K562 (cell line): ENCODE data around the gene PRRG1. TPM values are rescaled to one million over a fixed set of nuclear protein-coding genes. Genes with fewer than 3 reads are reported as not detected.

ENCODE experiments used
- ATAC-seq: fragments of 200-7000 bp; cut with Tn5 transposase; 3 replicates; pipeline ENCODE4 v1.9.1; 2020; ENCODE audit warnings: moderate library complexity
- BruUV-seq: library from RNA; stranded (reverse); fragments of 400-500 nt; replicated peaks from 2 replicates; lab custom pipeline; 2021; lab: Mats Ljungman, UMichigan
- CTCF ChIA-PET: fragments of 300-600 bp; formaldehyde crosslinking; extraction: SDS; loops from one replicate; lab custom pipeline; 2021; ENCODE audit warnings: low intra/inter-chr PET ratio; lab: Yijun Ruan, JAX
- POLR2A ChIA-PET: fragments of 300-600, 350-650 bp; sonication (Branson Sonifier 250); formaldehyde crosslinking; extraction: SDS; loops from one replicate; lab custom pipeline; 2021; ENCODE audit warnings: antibody characterized with exemption, inconsistent platforms; lab: Yijun Ruan, JAX
- DNase-seq, 4 experiments: peaks; one replicate each; pipeline versions ENCODE4 v3.0.0 to v3.0.0-alpha.2; 2011 to 2018; ENCODE audit warnings: low spot score in 3 of 4, mixed read lengths in 3 of 4; ENCODE audit errors: extremely low read depth in 1 of 4
- FAIRE-seq: peaks from 2 replicates; lab custom pipeline; 2011; peaks lifted over from hg19 to GRCh38; lab: Jason Lieb, UNC
- H2AFZ ChIP-seq: 2 replicates; pipeline ENCODE4 v1.6.0; 2011; ENCODE audit warnings: low read depth, low read length, control low read depth, inconsistent platforms
- H3K27ac ChIP-seq: fragments of 200-600 bp; 3 replicates; pipeline ENCODE4 v1.8.0; 2011; ENCODE audit warnings: low read depth, mild to moderate bottlenecking, control low read depth, inconsistent platforms, low read length, moderate library complexity, mixed read lengths; ENCODE audit errors: extremely low read depth
- H3K27me3 ChIP-seq, 2 experiments: fragments of 300-600 bp in 1 of 2; 2 replicates in 1 of 2; 3 replicates in 1 of 2; pipeline versions ENCODE4 v1.6.0 to v1.8.0; 2011; ENCODE audit warnings: inconsistent platforms in 2 of 2, low read length in 2 of 2, mild to moderate bottlenecking in 1 of 2, mixed read lengths in 1 of 2, moderate library complexity in 1 of 2; ENCODE audit not compliant: control insufficient read depth in 2 of 2, insufficient read depth in 2 of 2
- H3K36me3 ChIP-seq: fragments of 300-600 bp; 3 replicates; pipeline ENCODE4 v1.8.0; 2011; ENCODE audit warnings: mild to moderate bottlenecking, low read length, inconsistent platforms; ENCODE audit not compliant: control insufficient read depth, insufficient read depth
- H3K4me1 ChIP-seq, 2 experiments: fragments of 200-600 bp in 1 of 2; replicated peaks in 1 of 2; 2 replicates in 1 of 2; 3 replicates in 1 of 2; pipeline versions ENCODE4 v1.5.1 to v1.8.0; 2011; ENCODE audit warnings: inconsistent platforms in 2 of 2, low read length in 2 of 2, mild to moderate bottlenecking in 1 of 2, mixed read lengths in 1 of 2, moderate library complexity in 1 of 2; ENCODE audit not compliant: control insufficient read depth in 2 of 2, insufficient read depth in 2 of 2
- H3K4me2 ChIP-seq: 2 replicates; pipeline ENCODE4 v1.6.1; 2011; ENCODE audit warnings: low read length, control low read depth, inconsistent platforms, mixed read lengths; ENCODE audit not compliant: insufficient read depth
- H3K4me3 ChIP-seq: fragments of 200-600 bp; sonication (generic), shearing (Covaris generic); 2 replicates; pipeline ENCODE4 v1.5.1; 2016; ENCODE audit warnings: control low read depth, inconsistent platforms
- H3K79me2 ChIP-seq: fragments of 200-600 bp; 3 replicates; pipeline ENCODE4 v1.8.0; 2011; ENCODE audit warnings: low read length, inconsistent platforms; ENCODE audit not compliant: control insufficient read depth, insufficient read depth
- H3K9ac ChIP-seq, 2 experiments: 2 replicates each; pipeline versions ENCODE4 v1.6.0 to v1.6.1; 2011; ENCODE audit warnings: low read depth in 2 of 2, low read length in 2 of 2, control low read depth in 1 of 2, inconsistent platforms in 1 of 2, mild to moderate bottlenecking in 1 of 2, mixed read lengths in 1 of 2; ENCODE audit not compliant: insufficient read depth in 1 of 2
- H3K9me1 ChIP-seq: one replicate; pipeline ENCODE4 v1.6.0; 2011; ENCODE audit warnings: inconsistent platforms, mild to moderate bottlenecking, low read length, moderate library complexity; ENCODE audit not compliant: control insufficient read depth, insufficient read depth
- H3K9me3 ChIP-seq: replicated peaks from 2 replicates; pipeline ENCODE4 v1.5.1; 2011; ENCODE audit warnings: low read depth, low read length, inconsistent platforms; ENCODE audit not compliant: control insufficient read depth, insufficient read depth
- H4K20me1 ChIP-seq: replicated peaks from 2 replicates; pipeline ENCODE4 v1.6.1; 2011; ENCODE audit warnings: low read length, inconsistent platforms, mixed read lengths; ENCODE audit not compliant: control insufficient read depth, insufficient read depth
- BACH1 ChIP-seq: fragments of 200-800 bp; sonication (Bioruptor generic); IDR thresholded peaks from 2 replicates; pipeline ENCODE4 v1.6.1; 2016; ENCODE audit warnings: missing genetic modification characterization, missing compliant biosample characterization
- ELF2 ChIP-seq: fragments of 250-450 bp; sonication (Bioruptor Pico); IDR thresholded peaks from 2 replicates; pipeline ENCODE4 v1.5.0; 2021; ENCODE audit warnings: mild to moderate bottlenecking
- ETV1 ChIP-seq: fragments of 450-650 bp; conservative IDR thresholded peaks from 2 replicates; pipeline ENCODE4 v1.6.1; 2016; ENCODE audit warnings: missing genetic modification characterization, control low read depth, low read depth, missing compliant biosample characterization
- MAFG ChIP-seq: fragments of 450-650 bp; conservative IDR thresholded peaks from 2 replicates; pipeline ENCODE4 v1.6.1; 2016; ENCODE audit warnings: missing genetic modification characterization, missing compliant biosample characterization
- NCOA2 ChIP-seq, 2 experiments: fragments of 450-650 bp; IDR thresholded peaks; 2 replicates each; pipeline ENCODE4 v1.6.1; 2018; ENCODE audit warnings: mild to moderate bottlenecking in 2 of 2, moderate library complexity in 1 of 2; ENCODE audit not compliant: partially characterized antibody in 2 of 2
- PML ChIP-seq: IDR thresholded peaks from 2 replicates; pipeline ENCODE4 v1.6.1; 2012; ENCODE audit warnings: low read length, inconsistent platforms
- RBM34 ChIP-seq: fragments of 200-400 bp; formaldehyde crosslinking; IDR thresholded peaks from 2 replicates; pipeline ENCODE4 v1.6.1; 2018; ENCODE audit warnings: low read length, borderline replicate concordance; ENCODE audit not compliant: insufficient read depth
- TRIM28 ChIP-seq: fragments of 450-650 bp; IDR thresholded peaks from 2 replicates; pipeline ENCODE4 v1.6.1; 2017
- ZNF253 ChIP-seq: fragments of 250-450 bp; sonication (Bioruptor Pico); conservative IDR thresholded peaks from 2 replicates; pipeline ENCODE4 v1.6.1; 2021; ENCODE audit warnings: mild to moderate bottlenecking
- ZNF561 ChIP-seq: fragments of 450-650 bp; formaldehyde crosslinking; conservative IDR thresholded peaks from 2 replicates; pipeline ENCODE4 v1.4.0; 2020; ENCODE audit warnings: mild to moderate bottlenecking, moderate library complexity
- WGBS: fragments of 100-300 bp; shearing (Covaris generic); methylation state at CpG from one replicate; pipeline ENCODE4 v1.1.6; 2016; ENCODE audit warnings: low coverage, mixed read lengths; ENCODE audit not compliant: insufficient coverage; ENCODE audit errors: missing lambda C conversion rate; 5-methylcytosine and 5-hydroxymethylcytosine counted together
- in situ Hi-C: fragments of 300-500 bp; cut with MboI; formaldehyde crosslinking; loops from 4 replicates; pipeline ENCODE4 v1.15.0; 2018; ENCODE audit warnings: inconsistent platforms, mixed read lengths
- intact Hi-C: fragments of 100-400 bp; cut with micrococcal nuclease; formaldehyde crosslinking; loops from 2 replicates; pipeline ENCODE4 v1.14.2; 2022
- polyA plus RNA-seq, 8 experiments: library from polyadenylated mRNA; depleted of rRNA in 4 of 8; stranded (reverse) in 5 of 8; unstranded in 3 of 8; fragments of >200 nt; fragmentation: Nextera tagmentation in 2 of 8; fragmentation: Illumina TruSeq in 1 of 8; extraction: Ambion mirVana in 2 of 8; extraction: Trizol in 1 of 8; gene quantifications; 2 replicates each; pipeline versions ENCODE4 v1.2.1 to v1.2.3, GENCODE V29; 2011 to 2014; ENCODE audit warnings: inconsistent platforms in 1 of 8, missing spikeins in 1 of 8
- total RNA-seq, 7 experiments: library from RNA; depleted of rRNA in 6 of 7; stranded (reverse); fragments of >200 nt in 6 of 7; fragmentation: Illumina TruSeq in 2 of 7; extraction: Trizol in 2 of 7; gene quantifications; 2 replicates each; pipeline versions ENCODE4 v1.2.1 to v1.2.3, GENCODE V29; 2011 to 2021; ENCODE audit warnings: low replicate concordance in 1 of 7
- TF ChIP-seq, protein P1 (sequence below): fragments of 250-450 bp; sonication (Bioruptor Pico); IDR thresholded peaks from 2 replicates; pipeline ENCODE4 v1.9.0; 2021; ENCODE audit warnings: mild to moderate bottlenecking, inconsistent platforms
- TF ChIP-seq, protein P2 (sequence below): fragments of 200-400 bp; formaldehyde crosslinking; IDR thresholded peaks from 2 replicates; pipeline ENCODE4 v1.6.1; 2017; ENCODE audit warnings: mild to moderate bottlenecking, low read depth, low read length, moderate library complexity
- TF ChIP-seq, protein P3 (sequence below): fragments of 250-450 bp; sonication (Bioruptor Pico); IDR thresholded peaks from 2 replicates; pipeline ENCODE4 v1.5.1; 2021; ENCODE audit warnings: mild to moderate bottlenecking

Gene PRRG1
- total and polyA plus RNA-seq, 9 of the 15 experiments (the other 6 are each of a cell fraction or from before 2014, with no cell fraction given), result 1.7 to 11.8 (median 4.2) TPM

DNA sequence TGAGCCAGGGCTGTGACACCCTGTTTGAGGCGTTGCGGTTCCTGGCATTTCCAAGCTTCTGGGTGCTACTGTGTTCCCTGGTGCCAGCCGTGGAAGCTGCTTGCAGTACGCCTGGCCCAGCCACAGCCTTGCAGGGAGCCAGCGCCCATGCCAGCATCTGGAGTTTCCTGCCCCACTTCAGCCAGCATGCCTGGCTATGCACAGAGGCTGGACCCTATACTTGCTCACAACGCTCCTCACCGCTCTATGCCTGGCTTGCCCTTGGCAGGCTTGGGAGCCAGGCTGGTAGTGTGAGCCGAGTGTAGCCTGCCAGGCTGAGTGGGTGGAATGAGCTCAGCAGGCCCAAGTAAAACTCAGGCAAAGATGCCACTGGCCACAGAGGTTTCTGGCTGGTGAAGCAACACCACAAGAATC is 22.4 kb downstream of the PRRG1 start:
- ChIA-PET CTCF (no interaction called here), POLR2A (interaction anchor here (0.6 to 1.1 kb wide), 3 partner anchors 9 to 232 kb away, joined by 3 to 4 read pairs (median 3); no protein-coding TSS in a partner anchor)
- BruUV-seq, result no TSS peak
- Histone ChIP-seq H3K4me1 (peaks cover 0 to 3% of the 10 kb centered on the region in 2 experiments; a peak in 1 of 5 replicates), H2AFZ (no peak overlapping the region), H3K27ac (no peak overlapping the region), H3K27me3 (no peaks in the 10 kb centered on the region), H3K4me3 (no peak overlapping the region), H3K4me2 (no peak overlapping the region), H3K36me3 (no peaks in the 10 kb centered on the region), H3K9me3 (no peaks in the 10 kb centered on the region), H3K9me1 (no peaks in the 10 kb centered on the region), H3K9ac (no peak overlapping the region), H4K20me1 (no peaks in the 10 kb centered on the region), H3K79me2 (peaks cover 21% of the 10 kb centered on the region; the same call in 2 of the 3 replicates)
- WGBS, result 41% methylated on average over 5 of the region's 8 CpGs
- no peak for DNase-seq
- no peak for TF ChIP-seq ZNF253 (CRISPR knock-in tag)
- TF ChIP-seq TRIM28, result no peak
- TF ChIP-seq, protein P1, sequence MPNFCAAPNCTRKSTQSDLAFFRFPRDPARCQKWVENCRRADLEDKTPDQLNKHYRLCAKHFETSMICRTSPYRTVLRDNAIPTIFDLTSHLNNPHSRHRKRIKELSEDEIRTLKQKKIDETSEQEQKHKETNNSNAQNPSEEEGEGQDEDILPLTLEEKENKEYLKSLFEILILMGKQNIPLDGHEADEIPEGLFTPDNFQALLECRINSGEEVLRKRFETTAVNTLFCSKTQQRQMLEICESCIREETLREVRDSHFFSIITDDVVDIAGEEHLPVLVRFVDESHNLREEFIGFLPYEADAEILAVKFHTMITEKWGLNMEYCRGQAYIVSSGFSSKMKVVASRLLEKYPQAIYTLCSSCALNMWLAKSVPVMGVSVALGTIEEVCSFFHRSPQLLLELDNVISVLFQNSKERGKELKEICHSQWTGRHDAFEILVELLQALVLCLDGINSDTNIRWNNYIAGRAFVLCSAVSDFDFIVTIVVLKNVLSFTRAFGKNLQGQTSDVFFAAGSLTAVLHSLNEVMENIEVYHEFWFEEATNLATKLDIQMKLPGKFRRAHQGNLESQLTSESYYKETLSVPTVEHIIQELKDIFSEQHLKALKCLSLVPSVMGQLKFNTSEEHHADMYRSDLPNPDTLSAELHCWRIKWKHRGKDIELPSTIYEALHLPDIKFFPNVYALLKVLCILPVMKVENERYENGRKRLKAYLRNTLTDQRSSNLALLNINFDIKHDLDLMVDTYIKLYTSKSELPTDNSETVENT (CRISPR knock-in tag), result no peak
- TF ChIP-seq ZNF561 (CRISPR knock-in tag), result no peak
- no peak for TF ChIP-seq ETV1
- TF ChIP-seq BACH1 (tag), result no peak
- TF ChIP-seq MAFG (tag), result no peak
- TF ChIP-seq ELF2 (CRISPR knock-in tag), result no peak
- TF ChIP-seq, protein P2, sequence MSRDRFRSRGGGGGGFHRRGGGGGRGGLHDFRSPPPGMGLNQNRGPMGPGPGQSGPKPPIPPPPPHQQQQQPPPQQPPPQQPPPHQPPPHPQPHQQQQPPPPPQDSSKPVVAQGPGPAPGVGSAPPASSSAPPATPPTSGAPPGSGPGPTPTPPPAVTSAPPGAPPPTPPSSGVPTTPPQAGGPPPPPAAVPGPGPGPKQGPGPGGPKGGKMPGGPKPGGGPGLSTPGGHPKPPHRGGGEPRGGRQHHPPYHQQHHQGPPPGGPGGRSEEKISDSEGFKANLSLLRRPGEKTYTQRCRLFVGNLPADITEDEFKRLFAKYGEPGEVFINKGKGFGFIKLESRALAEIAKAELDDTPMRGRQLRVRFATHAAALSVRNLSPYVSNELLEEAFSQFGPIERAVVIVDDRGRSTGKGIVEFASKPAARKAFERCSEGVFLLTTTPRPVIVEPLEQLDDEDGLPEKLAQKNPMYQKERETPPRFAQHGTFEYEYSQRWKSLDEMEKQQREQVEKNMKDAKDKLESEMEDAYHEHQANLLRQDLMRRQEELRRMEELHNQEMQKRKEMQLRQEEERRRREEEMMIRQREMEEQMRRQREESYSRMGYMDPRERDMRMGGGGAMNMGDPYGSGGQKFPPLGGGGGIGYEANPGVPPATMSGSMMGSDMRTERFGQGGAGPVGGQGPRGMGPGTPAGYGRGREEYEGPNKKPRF, result no peak
- TF ChIP-seq PML, result no peak
- TF ChIP-seq RBM34, result no peak
- TF ChIP-seq, protein P3, sequence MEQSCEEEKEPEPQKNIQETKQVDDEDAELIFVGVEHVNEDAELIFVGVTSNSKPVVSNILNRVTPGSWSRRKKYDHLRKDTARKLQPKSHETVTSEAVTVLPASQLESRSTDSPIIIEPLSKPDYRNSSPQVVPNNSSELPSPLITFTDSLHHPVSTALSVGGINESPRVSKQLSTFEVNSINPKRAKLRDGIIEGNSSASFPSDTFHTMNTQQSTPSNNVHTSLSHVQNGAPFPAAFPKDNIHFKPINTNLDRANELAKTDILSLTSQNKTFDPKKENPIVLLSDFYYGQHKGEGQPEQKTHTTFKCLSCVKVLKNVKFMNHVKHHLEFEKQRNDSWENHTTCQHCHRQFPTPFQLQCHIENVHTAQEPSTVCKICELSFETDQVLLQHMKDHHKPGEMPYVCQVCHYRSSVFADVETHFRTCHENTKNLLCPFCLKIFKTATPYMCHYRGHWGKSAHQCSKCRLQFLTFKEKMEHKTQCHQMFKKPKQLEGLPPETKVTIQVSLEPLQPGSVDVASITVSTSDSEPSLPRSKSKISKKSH (CRISPR knock-in tag), result no peak
- TF ChIP-seq NCOA2 (IDR thresholded peaks at IDR 0.05; ENCODE audit: partially characterized antibody in 2 of 2), result no peak
- ATAC-seq, result no peak
- intact Hi-C loops, result no loop called here
- in situ Hi-C loops, result no loop called here
- no peak for FAIRE-seq
